WERI-Rb-1 (cell line): ENCODE results near the gene ZNF19.

Experiments used
- DNase-seq: peaks from one replicate; pipeline ENCODE4 v3.0.0-alpha.2; 2020
- H3K27ac ChIP-seq: fragments of 250-450 bp; sonication (Bioruptor Pico); 2 replicates; pipeline ENCODE4 v1.5.1; 2020; ENCODE audit warnings: mild to moderate bottlenecking, moderate library complexity
- H3K27me3 ChIP-seq: fragments of 250-450 bp; sonication (Bioruptor Pico); 2 replicates; pipeline ENCODE4 v1.5.1; 2021; ENCODE audit warnings: mild to moderate bottlenecking, low read depth, moderate library complexity; ENCODE audit not compliant: insufficient read depth, severe bottlenecking
- H3K36me3 ChIP-seq: fragments of 250-450 bp; sonication (Bioruptor Pico); 2 replicates; pipeline ENCODE4 v1.5.1; 2020; ENCODE audit warnings: mild to moderate bottlenecking, moderate library complexity
- H3K4me3 ChIP-seq: 2 replicates; pipeline ENCODE4 v1.5.1; 2011; ENCODE audit warnings: low read depth, mild to moderate bottlenecking, control low read depth, low read length
- H3K9me3 ChIP-seq: fragments of 250-450 bp; sonication (Bioruptor Pico); 2 replicates; pipeline ENCODE4 v1.5.1; 2021; ENCODE audit warnings: mild to moderate bottlenecking, moderate library complexity; ENCODE audit not compliant: severe bottlenecking
- CTCF ChIP-seq: IDR thresholded peaks from 2 replicates; pipeline ENCODE4 v1.5.1; 2011; ENCODE audit warnings: low read depth, mild to moderate bottlenecking, control low read depth, inconsistent platforms, low read length

The ZNF19 gene

GRCh38 chr16:71474864-71475263 is 14.3 kb downstream of the ZNF19 start:
- Histone ChIP-seq H3K9me3 (no peaks in the 10 kb centered on the region), H3K27ac (no peak overlapping the region), H3K36me3 (no peaks in the 10 kb centered on the region; the same call in 1 of the 2 replicates), H3K4me3 (no peak overlapping the region), H3K27me3 (no peaks in the 10 kb centered on the region)
- no peak for DNase-seq
- no peak for TF ChIP-seq CTCF

- H3K27ac ChIP-seq: no peak overlapping the region
- H3K4me3 ChIP-seq: no peak overlapping the region
- no peaks in the 10 kb centered on the region for H3K27me3 ChIP-seq
- no peak for DNase-seq
- H3K9me3 ChIP-seq: no peaks in the 10 kb centered on the region
- no peak for TF ChIP-seq CTCF
- H3K36me3 ChIP-seq: no peaks in the 10 kb centered on the region; the same call in 1 of the 2 replicates
Measured at GRCh38 chr16:71473891-71474290, 15.2 kb downstream of the ZNF19 start.

GRCh38 chr16:71472931-71473330 is 16.2 kb downstream of the ZNF19 start:
- Histone ChIP-seq H3K27me3 (no peaks in the 10 kb centered on the region), H3K9me3 (no peaks in the 10 kb centered on the region), H3K36me3 (no peaks in the 10 kb centered on the region), H3K27ac (no peak overlapping the region), H3K4me3 (no peak overlapping the region)
- no peak for DNase-seq
- TF ChIP-seq CTCF: no peak

- no peak for DNase-seq
- Histone ChIP-seq H3K36me3 (no peaks in the 10 kb centered on the region), H3K27me3 (no peaks in the 10 kb centered on the region), H3K9me3 (no peaks in the 10 kb centered on the region), H3K4me3 (no peak overlapping the region), H3K27ac (no peak overlapping the region)
- TF ChIP-seq CTCF: no peak
Measured at GRCh38 chr16:71472051-71472450, 17.1 kb downstream of the ZNF19 start.

GRCh38 chr16:71467810-71468209 is 21.3 kb downstream of the ZNF19 start:
- no peak overlapping the region for H3K27ac ChIP-seq
- H3K4me3 ChIP-seq: no peak overlapping the region
- DNase-seq: no peak
- no peak for TF ChIP-seq CTCF
- no peaks in the 10 kb centered on the region for H3K36me3 ChIP-seq
- no peaks in the 10 kb centered on the region for H3K27me3 ChIP-seq
- no peaks in the 10 kb centered on the region for H3K9me3 ChIP-seq

GRCh38 chr16:71464231-71464630 is 24.9 kb downstream of the ZNF19 start:
- TF ChIP-seq CTCF: no peak
- no peaks in the 10 kb centered on the region for H3K27me3 ChIP-seq
- no peak for DNase-seq
- no peaks in the 10 kb centered on the region for H3K9me3 ChIP-seq
- no peak overlapping the region for H3K4me3 ChIP-seq
- H3K36me3 ChIP-seq: no peaks in the 10 kb centered on the region
- H3K27ac ChIP-seq: no peak overlapping the region
